Thyroid gland (tissue), 4 donors: ENCODE data around the gene AGPAT1.

Source experiments
- POLR2A ChIP-seq, 2 donors: fragments of 450-650 bp; IDR thresholded peaks; one replicate each; pipeline ENCODE4 v1.6.1; 2017; ENCODE audit warnings: antibody characterized with exemption in 2 of 2, mild to moderate bottlenecking in 2 of 2, moderate library complexity in 1 of 2
- TF ChIP-seq, protein P1 (sequence below), 6 experiments: fragments of 200-600 bp in 3 of 6; fragments of 450-650 bp in 3 of 6; sonication (generic) in 3 of 6; IDR thresholded peaks; one replicate each; pipeline ENCODE4 v1.5.1; 2016 to 2019; ENCODE audit warnings: antibody characterized with exemption in 6 of 6, mild to moderate bottlenecking in 2 of 6, inconsistent platforms in 1 of 6, moderate library complexity in 1 of 6

- TF ChIP-seq, protein P1, sequence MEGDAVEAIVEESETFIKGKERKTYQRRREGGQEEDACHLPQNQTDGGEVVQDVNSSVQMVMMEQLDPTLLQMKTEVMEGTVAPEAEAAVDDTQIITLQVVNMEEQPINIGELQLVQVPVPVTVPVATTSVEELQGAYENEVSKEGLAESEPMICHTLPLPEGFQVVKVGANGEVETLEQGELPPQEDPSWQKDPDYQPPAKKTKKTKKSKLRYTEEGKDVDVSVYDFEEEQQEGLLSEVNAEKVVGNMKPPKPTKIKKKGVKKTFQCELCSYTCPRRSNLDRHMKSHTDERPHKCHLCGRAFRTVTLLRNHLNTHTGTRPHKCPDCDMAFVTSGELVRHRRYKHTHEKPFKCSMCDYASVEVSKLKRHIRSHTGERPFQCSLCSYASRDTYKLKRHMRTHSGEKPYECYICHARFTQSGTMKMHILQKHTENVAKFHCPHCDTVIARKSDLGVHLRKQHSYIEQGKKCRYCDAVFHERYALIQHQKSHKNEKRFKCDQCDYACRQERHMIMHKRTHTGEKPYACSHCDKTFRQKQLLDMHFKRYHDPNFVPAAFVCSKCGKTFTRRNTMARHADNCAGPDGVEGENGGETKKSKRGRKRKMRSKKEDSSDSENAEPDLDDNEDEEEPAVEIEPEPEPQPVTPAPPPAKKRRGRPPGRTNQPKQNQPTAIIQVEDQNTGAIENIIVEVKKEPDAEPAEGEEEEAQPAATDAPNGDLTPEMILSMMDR (IDR thresholded peaks at IDR 0.05) = no peak
- no peak for TF ChIP-seq POLR2A (IDR thresholded peaks at IDR 0.05)
Measured at GRCh38 chr6:32210191-32210601, 34.3 kb upstream of the AGPAT1 start.
